B cell (primary cell): ENCODE measurements around the gene KCNJ1. TPM values are rescaled to one million over a fixed set of nuclear protein-coding genes. Genes with fewer than 3 reads are reported as not detected.
A peak's percentile ranks its signal among the peaks of the same experiment; 100 is the strongest.

Source experiments
- ATAC-seq: fragments of 200-7000 bp; cut with Tn5 transposase; one replicate; pipeline ENCODE4 v1.10.0; 2021; ENCODE audit warnings: low read depth, mild to moderate bottlenecking, moderate number of reproducible peaks, moderate library complexity
- CTCF ChIA-PET: fragments of 350-600 bp; sonication (Branson Sonifier 250); formaldehyde crosslinking; loops from one replicate; lab custom pipeline; 2021; ENCODE audit warnings: antibody characterized with exemption, inconsistent platforms; lab: Charles Lee
- POLR2A ChIA-PET: fragments of 350-600 bp; sonication (Branson Sonifier 250); formaldehyde crosslinking; loops from one replicate; lab custom pipeline; 2021; ENCODE audit warnings: antibody characterized with exemption; lab: Charles Lee
- DNase-seq: peaks from one replicate; pipeline ENCODE4 v3.0.0; 2013
- H2AFZ ChIP-seq: 2 replicates; pipeline ENCODE4 v1.6.1; 2012; ENCODE audit warnings: mild to moderate bottlenecking, low read depth, low read length; ENCODE audit not compliant: insufficient read depth, poor library complexity, severe bottlenecking
- H3K27ac ChIP-seq, 2 donors: 1 replicate in 1 of 2; 2 replicates in 1 of 2; pipeline ENCODE4 v1.5.1; 2012 to 2013; ENCODE audit warnings: low read length in 2 of 2, mild to moderate bottlenecking in 2 of 2, moderate library complexity in 1 of 2
- H3K27me3 ChIP-seq, 4 experiments: fragments of 200-600 bp in 1 of 4; sonication (generic) in 1 of 4; replicated peaks in 1 of 4; 1 replicate in 2 of 4; 2 replicates in 2 of 4; pipeline versions ENCODE4 v1.6.1 to v1.7.0; 2013 to 2016; ENCODE audit warnings: low read length in 3 of 4, mild to moderate bottlenecking in 2 of 4, mixed read lengths in 1 of 4, moderate library complexity in 1 of 4; ENCODE audit not compliant: insufficient read depth in 4 of 4, control insufficient read depth in 3 of 4; ENCODE audit errors: control extremely low read depth in 1 of 4
- H3K36me3 ChIP-seq, 2 experiments: replicated peaks in 1 of 2; 1 replicate in 1 of 2; 2 replicates in 1 of 2; pipeline versions ENCODE4 v1.6.1 to v1.7.1; 2013; ENCODE audit warnings: low read length in 1 of 2; ENCODE audit not compliant: insufficient read depth in 2 of 2, control insufficient read depth in 1 of 2; ENCODE audit errors: control extremely low read depth in 1 of 2, extremely low read depth in 1 of 2
- H3K4me1 ChIP-seq, 2 donors: fragments of 200-600 bp in 1 of 2; sonication (generic) in 1 of 2; 1 replicate in 1 of 2; 2 replicates in 1 of 2; pipeline versions ENCODE4 v1.5.1 to v1.6.1; 2013 to 2017; ENCODE audit warnings: low read length in 2 of 2; ENCODE audit not compliant: control insufficient read depth in 2 of 2, insufficient read depth in 2 of 2
- H3K4me2 ChIP-seq: replicated peaks from 2 replicates; pipeline ENCODE3; 2012; ENCODE audit warnings: mild to moderate bottlenecking, low read depth, low read length; ENCODE audit not compliant: poor library complexity, severe bottlenecking
- H3K4me3 ChIP-seq, 5 experiments: fragments of 200-600 bp in 1 of 5; sonication (generic) in 1 of 5; 1 replicate in 3 of 5; 2 replicates in 2 of 5; pipeline versions ENCODE4 v1.5.1 to v1.7.0; 2011 to 2016; ENCODE audit warnings: low read length in 4 of 5, mild to moderate bottlenecking in 4 of 5, low read depth in 2 of 5, control low read depth in 1 of 5, moderate library complexity in 1 of 5; ENCODE audit not compliant: insufficient read depth in 1 of 5; ENCODE audit errors: control extremely low read depth in 1 of 5, extremely low read depth in 1 of 5
- H3K79me2 ChIP-seq: fragments of 200-600 bp; sonication (generic); one replicate; pipeline ENCODE4 v1.6.0; 2016; ENCODE audit warnings: low read length; ENCODE audit not compliant: control insufficient read depth, insufficient read depth
- H3K9ac ChIP-seq: fragments of 200-600 bp; sonication (generic); 2 replicates; pipeline ENCODE4 v1.6.1; 2017; ENCODE audit warnings: mild to moderate bottlenecking, low read length, moderate library complexity
- H3K9me3 ChIP-seq, 3 donors: one replicate each; pipeline versions ENCODE4 v1.6.1 to v1.7.1; 2013; ENCODE audit warnings: low read length in 2 of 3; ENCODE audit not compliant: control insufficient read depth in 2 of 3, insufficient read depth in 1 of 3; ENCODE audit errors: control extremely low read depth in 1 of 3
- H4K20me1 ChIP-seq: 2 replicates; pipeline ENCODE4 v1.6.0; 2012; ENCODE audit warnings: mild to moderate bottlenecking, low read length; ENCODE audit not compliant: insufficient read depth, control insufficient read depth, poor library complexity, severe bottlenecking
- H3K27ac Mint-ChIP-seq: one replicate; pipeline ENCODE4 v1.8.0; 2021; ENCODE audit warnings: mixed read lengths
- H3K27me3 Mint-ChIP-seq: one replicate; pipeline ENCODE4 v1.8.0; 2021; ENCODE audit warnings: mixed read lengths
- H3K4me1 Mint-ChIP-seq: one replicate; pipeline ENCODE4 v1.8.0; 2021; ENCODE audit warnings: mixed read lengths
- H3K4me3 Mint-ChIP-seq: one replicate; pipeline ENCODE4 v1.8.0; 2021; ENCODE audit warnings: mixed read lengths
- H3K9me3 Mint-ChIP-seq: one replicate; pipeline ENCODE4 v1.8.0; 2022; ENCODE audit warnings: mixed read lengths; ENCODE audit not compliant: insufficient read depth
- EZH2 ChIP-seq: IDR thresholded peaks from 2 replicates; pipeline ENCODE4 v1.6.1; 2012; ENCODE audit warnings: borderline replicate concordance, low read depth, mild to moderate bottlenecking, moderate library complexity, low read length; ENCODE audit not compliant: insufficient read depth, poor library complexity, severe bottlenecking
- WGBS: methylation state at CpG from one replicate; pipeline ENCODE4 v1.1.5; 2013; ENCODE audit warnings: missing lambda C conversion rate; ENCODE audit not compliant: insufficient coverage; 5-methylcytosine and 5-hydroxymethylcytosine counted together
- intact Hi-C: fragments of 100-400 bp; cut with micrococcal nuclease; formaldehyde crosslinking; loops from one replicate; pipeline ENCODE4 v1.10.0; 2022
- polyA plus RNA-seq: library from polyadenylated mRNA; depleted of rRNA; stranded (reverse); fragments of >200 nt; gene quantifications from 2 replicates; pipeline ENCODE4 v1.2.3, GENCODE V29; 2012
- total RNA-seq, 2 donors: library from RNA; stranded (reverse); fragments of 120-200 nt in 1 of 2; gene quantifications; 1 replicate in 1 of 2; 2 replicates in 1 of 2; pipeline versions ENCODE4 v1.2.3 to v1.2.4, GENCODE V29; 2013 to 2022
- TF ChIP-seq, protein P1 (sequence below): fragments of 200-600 bp; IDR thresholded peaks from one replicate; pipeline ENCODE4 v1.8.0; 2022; ENCODE audit warnings: antibody characterized with exemption, mild to moderate bottlenecking

The KCNJ1 gene
- total and polyA plus RNA-seq, 2 donors (not counting 1 experiment from before 2014, with no cell fraction given), result not detected

- no peak overlapping the region for H3K4me2 ChIP-seq
- H3K27ac Mint-ChIP-seq, result no peak overlapping the region
- H3K9ac ChIP-seq, result no peak overlapping the region
- TF ChIP-seq EZH2, result no peak
- TF ChIP-seq, protein P1, sequence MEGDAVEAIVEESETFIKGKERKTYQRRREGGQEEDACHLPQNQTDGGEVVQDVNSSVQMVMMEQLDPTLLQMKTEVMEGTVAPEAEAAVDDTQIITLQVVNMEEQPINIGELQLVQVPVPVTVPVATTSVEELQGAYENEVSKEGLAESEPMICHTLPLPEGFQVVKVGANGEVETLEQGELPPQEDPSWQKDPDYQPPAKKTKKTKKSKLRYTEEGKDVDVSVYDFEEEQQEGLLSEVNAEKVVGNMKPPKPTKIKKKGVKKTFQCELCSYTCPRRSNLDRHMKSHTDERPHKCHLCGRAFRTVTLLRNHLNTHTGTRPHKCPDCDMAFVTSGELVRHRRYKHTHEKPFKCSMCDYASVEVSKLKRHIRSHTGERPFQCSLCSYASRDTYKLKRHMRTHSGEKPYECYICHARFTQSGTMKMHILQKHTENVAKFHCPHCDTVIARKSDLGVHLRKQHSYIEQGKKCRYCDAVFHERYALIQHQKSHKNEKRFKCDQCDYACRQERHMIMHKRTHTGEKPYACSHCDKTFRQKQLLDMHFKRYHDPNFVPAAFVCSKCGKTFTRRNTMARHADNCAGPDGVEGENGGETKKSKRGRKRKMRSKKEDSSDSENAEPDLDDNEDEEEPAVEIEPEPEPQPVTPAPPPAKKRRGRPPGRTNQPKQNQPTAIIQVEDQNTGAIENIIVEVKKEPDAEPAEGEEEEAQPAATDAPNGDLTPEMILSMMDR, result no peak
- POLR2A ChIA-PET, result no interaction called here
- H3K27me3 ChIP-seq, result peaks cover 0 to 17% (median 0%) of the 10 kb centered on the region in 4 experiments
- H3K4me1 Mint-ChIP-seq, result no peaks in the 10 kb centered on the region
- no peak overlapping the region for H3K4me3 ChIP-seq
- no peak overlapping the region for H3K27ac ChIP-seq
- H3K9me3 Mint-ChIP-seq, result no peaks in the 10 kb centered on the region
- intact Hi-C loops, result loop anchor here (10.0 kb wide), 1 partner anchor 834 kb away; no protein-coding TSS in a partner anchor
- no peaks in the 10 kb centered on the region for H3K36me3 ChIP-seq
- no peaks in the 10 kb centered on the region for H3K79me2 ChIP-seq
- no peaks in the 10 kb centered on the region for H3K4me1 ChIP-seq
- no peak overlapping the region for H3K4me3 Mint-ChIP-seq
- H3K9me3 ChIP-seq, result no peaks in the 10 kb centered on the region
- no peaks in the 10 kb centered on the region for H4K20me1 ChIP-seq
- no peak overlapping the region for H2AFZ ChIP-seq
- CTCF ChIA-PET, result interaction anchor here (0.8 to 1.2 kb wide), 6 partner anchors 12 to 711 kb away, joined by 3 to 5 read pairs (median 3); no protein-coding TSS in a partner anchor
- ATAC-seq, result peak; percentile 37
- peaks cover 21% of the 10 kb centered on the region for H3K27me3 Mint-ChIP-seq
- WGBS, result 100% methylated on average over 5 of the region's 10 CpGs
- no peak for DNase-seq
Measured at GRCh38 chr11:128868841-128869671, 2.0 kb upstream of the KCNJ1 start.

DNA sequence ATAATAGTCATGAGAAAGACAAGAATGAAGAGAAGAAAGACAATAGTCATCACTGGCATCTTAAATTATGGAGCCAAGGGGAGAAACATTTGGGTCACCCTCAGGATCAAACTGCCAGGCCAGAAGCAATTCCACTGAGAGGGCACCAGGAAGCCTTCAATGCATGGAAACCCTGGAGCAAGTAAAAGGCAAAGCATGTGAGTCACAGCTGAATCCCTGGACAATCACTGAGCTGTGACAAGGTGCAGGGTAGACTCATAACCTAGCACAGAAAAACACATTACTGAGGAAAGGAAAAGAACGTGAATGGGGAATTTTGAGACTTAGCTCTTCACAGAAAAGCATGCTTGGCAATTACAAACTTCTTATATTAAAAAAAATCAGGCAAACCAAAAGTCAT lies 1.6 kb downstream of the KCNJ1 start:
- no peak for DNase-seq
- Mint-ChIP-seq H3K9me3 (no peaks in the 10 kb centered on the region), H3K4me1 (peaks cover 2% of the 10 kb centered on the region), H3K27ac (no peak overlapping the region), H3K27me3 (peaks cover 6% of the 10 kb centered on the region), H3K4me3 (no peak overlapping the region)
- Histone ChIP-seq H4K20me1 (no peaks in the 10 kb centered on the region), H2AFZ (no peak overlapping the region), H3K4me1 (peaks cover 0 to 3% of the 10 kb centered on the region in 2 donors), H3K4me3 (no peak overlapping the region), H3K9me3 (no peaks in the 10 kb centered on the region), H3K36me3 (no peaks in the 10 kb centered on the region), H3K27ac (no peak overlapping the region), H3K4me2 (no peak overlapping the region), H3K9ac (no peak overlapping the region), H3K27me3 (peaks cover 0 to 5% (median 0%) of the 10 kb centered on the region in 4 experiments), H3K79me2 (no peaks in the 10 kb centered on the region)
- TF ChIP-seq, protein P1, result no peak
- TF ChIP-seq EZH2, result no peak
- no peak for ATAC-seq
- no CpG with 5 or more reads among the region's 1 CpG for WGBS
- POLR2A ChIA-PET, result no interaction called here
- intact Hi-C loops, result loop anchor here (10.0 kb wide), 1 partner anchor 831 kb away; no protein-coding TSS in a partner anchor
- CTCF ChIA-PET, result interaction anchor here (1.0 to 2.8 kb wide), 6 partner anchors 12 to 708 kb away, joined by 3 to 9 read pairs (median 3); no protein-coding TSS in a partner anchor
